Panc1 (cell line): ENCODE data around the gene PGA5.

Source experiments
- TF ChIP-seq, protein P1 (sequence below): fragments of 450-650 bp; IDR thresholded peaks from 2 replicates; pipeline ENCODE4 v1.5.1; 2017; ENCODE audit warnings: mild to moderate bottlenecking
- TF ChIP-seq, protein P2 (sequence below), 2 experiments: IDR thresholded peaks; 2 replicates each; pipeline ENCODE4 v1.6.1; 2011 to 2012; ENCODE audit warnings: low read depth in 2 of 2, control low read depth in 1 of 2, low read length in 1 of 2, mild to moderate bottlenecking in 1 of 2, moderate library complexity in 1 of 2; ENCODE audit not compliant: insufficient read depth in 1 of 2

DNA sequence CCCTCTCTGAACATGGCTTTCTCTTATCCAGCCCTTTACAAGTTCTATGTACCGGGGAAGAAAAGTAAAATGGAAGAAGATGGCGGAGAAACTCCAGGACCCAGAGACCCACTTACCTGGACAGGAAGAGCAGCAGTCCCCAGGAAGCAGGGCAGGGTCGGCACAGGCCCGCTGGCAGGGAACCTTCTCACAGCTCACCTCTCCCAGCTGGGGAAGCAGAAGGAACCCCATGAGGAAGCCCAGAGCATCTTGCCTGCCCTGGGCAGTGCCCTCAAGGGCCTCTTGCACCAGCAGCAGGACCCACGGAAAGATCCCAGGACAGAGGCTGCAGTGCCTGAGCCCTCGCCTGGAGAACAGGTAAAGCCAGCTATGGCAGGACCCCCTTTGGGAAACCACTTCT lies 23.4 kb downstream of the PGA5 start:
- TF ChIP-seq, protein P1, sequence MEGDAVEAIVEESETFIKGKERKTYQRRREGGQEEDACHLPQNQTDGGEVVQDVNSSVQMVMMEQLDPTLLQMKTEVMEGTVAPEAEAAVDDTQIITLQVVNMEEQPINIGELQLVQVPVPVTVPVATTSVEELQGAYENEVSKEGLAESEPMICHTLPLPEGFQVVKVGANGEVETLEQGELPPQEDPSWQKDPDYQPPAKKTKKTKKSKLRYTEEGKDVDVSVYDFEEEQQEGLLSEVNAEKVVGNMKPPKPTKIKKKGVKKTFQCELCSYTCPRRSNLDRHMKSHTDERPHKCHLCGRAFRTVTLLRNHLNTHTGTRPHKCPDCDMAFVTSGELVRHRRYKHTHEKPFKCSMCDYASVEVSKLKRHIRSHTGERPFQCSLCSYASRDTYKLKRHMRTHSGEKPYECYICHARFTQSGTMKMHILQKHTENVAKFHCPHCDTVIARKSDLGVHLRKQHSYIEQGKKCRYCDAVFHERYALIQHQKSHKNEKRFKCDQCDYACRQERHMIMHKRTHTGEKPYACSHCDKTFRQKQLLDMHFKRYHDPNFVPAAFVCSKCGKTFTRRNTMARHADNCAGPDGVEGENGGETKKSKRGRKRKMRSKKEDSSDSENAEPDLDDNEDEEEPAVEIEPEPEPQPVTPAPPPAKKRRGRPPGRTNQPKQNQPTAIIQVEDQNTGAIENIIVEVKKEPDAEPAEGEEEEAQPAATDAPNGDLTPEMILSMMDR: no peak
- TF ChIP-seq, protein P2, sequence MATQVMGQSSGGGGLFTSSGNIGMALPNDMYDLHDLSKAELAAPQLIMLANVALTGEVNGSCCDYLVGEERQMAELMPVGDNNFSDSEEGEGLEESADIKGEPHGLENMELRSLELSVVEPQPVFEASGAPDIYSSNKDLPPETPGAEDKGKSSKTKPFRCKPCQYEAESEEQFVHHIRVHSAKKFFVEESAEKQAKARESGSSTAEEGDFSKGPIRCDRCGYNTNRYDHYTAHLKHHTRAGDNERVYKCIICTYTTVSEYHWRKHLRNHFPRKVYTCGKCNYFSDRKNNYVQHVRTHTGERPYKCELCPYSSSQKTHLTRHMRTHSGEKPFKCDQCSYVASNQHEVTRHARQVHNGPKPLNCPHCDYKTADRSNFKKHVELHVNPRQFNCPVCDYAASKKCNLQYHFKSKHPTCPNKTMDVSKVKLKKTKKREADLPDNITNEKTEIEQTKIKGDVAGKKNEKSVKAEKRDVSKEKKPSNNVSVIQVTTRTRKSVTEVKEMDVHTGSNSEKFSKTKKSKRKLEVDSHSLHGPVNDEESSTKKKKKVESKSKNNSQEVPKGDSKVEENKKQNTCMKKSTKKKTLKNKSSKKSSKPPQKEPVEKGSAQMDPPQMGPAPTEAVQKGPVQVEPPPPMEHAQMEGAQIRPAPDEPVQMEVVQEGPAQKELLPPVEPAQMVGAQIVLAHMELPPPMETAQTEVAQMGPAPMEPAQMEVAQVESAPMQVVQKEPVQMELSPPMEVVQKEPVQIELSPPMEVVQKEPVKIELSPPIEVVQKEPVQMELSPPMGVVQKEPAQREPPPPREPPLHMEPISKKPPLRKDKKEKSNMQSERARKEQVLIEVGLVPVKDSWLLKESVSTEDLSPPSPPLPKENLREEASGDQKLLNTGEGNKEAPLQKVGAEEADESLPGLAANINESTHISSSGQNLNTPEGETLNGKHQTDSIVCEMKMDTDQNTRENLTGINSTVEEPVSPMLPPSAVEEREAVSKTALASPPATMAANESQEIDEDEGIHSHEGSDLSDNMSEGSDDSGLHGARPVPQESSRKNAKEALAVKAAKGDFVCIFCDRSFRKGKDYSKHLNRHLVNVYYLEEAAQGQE (IDR thresholded peaks at IDR 0.05; ENCODE audit: insufficient read depth in 1 of 2, low read depth in 2 of 2, low read length in 1 of 2): no peak
